ENCODE measurements around the gene PCA3.

DNA sequence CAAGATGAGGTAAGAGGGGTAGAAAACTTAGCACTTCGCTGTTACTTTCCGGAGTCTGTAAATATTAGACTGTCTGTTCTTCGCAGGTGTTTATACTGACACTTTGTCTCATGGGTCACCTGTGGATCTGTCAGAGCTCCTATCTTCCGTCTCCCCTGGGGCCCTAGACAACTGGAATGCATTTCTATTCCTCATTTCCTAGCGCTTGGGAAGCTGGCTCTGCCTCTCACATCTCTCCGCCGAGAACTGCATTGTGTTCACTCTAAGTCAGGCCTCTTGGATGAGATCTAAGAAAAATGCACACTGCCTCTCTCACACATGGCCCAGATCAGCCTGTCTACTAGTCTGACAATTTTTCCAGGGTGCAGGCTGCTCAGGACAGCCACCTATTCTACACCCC is 39.5 kb downstream of the PCA3 start:
- TF ChIP-seq POLR2AphosphoS5 (IDR thresholded peaks at IDR 0.05) (no peak), EP300 (IDR thresholded peaks at IDR 0.05) (no peak)
- TF ChIP-seq, protein P1, sequence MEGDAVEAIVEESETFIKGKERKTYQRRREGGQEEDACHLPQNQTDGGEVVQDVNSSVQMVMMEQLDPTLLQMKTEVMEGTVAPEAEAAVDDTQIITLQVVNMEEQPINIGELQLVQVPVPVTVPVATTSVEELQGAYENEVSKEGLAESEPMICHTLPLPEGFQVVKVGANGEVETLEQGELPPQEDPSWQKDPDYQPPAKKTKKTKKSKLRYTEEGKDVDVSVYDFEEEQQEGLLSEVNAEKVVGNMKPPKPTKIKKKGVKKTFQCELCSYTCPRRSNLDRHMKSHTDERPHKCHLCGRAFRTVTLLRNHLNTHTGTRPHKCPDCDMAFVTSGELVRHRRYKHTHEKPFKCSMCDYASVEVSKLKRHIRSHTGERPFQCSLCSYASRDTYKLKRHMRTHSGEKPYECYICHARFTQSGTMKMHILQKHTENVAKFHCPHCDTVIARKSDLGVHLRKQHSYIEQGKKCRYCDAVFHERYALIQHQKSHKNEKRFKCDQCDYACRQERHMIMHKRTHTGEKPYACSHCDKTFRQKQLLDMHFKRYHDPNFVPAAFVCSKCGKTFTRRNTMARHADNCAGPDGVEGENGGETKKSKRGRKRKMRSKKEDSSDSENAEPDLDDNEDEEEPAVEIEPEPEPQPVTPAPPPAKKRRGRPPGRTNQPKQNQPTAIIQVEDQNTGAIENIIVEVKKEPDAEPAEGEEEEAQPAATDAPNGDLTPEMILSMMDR (IDR thresholded peaks at IDR 0.05), result no peak

Data from sigmoid colon (tissue), 4 donors.